GM18498 (cell line): Measurements from ENCODE around the gene LRP8.

ENCODE experiments used
- ATAC-seq: cut with Tn5 transposase; IDR thresholded peaks from one replicate; pipeline ENCODE4 v1.9.1; 2021; ENCODE audit warnings: mild to moderate bottlenecking, moderate library complexity; ENCODE audit not compliant: unreplicated experiment

LRP8 gene

GRCh38 chr1:53341521-53341895, 13.6 kb upstream of the LRP8 start:
- ATAC-seq, result no peak

GRCh38 chr1:53340660-53341520, 13.0 kb upstream of the LRP8 start:
- ATAC-seq, result no peak

- no peak for ATAC-seq
Observed at GRCh38 chr1:53339736-53340635, 12.1 kb upstream of the LRP8 start.

DNA sequence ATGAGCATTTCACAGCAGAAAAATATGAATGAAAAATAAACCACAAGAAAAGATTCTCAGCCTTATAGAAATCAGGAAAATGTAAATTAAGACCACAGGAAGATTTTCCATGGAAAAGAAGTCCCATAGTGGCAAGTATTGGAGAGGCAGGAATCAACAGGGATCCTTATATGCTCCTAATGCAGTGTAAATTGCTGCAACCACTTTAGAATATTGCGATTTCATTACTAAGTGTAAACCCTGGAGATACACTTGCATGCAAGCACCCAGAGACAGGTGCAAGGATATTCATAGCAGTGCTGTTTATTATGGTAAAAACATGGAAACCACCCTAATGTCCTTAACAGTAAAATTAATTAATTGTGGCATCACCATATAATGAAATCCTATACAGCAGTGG, 10.6 kb upstream of the LRP8 start:
- no peak for ATAC-seq

GRCh38 chr1:53337499-53337898, 9.6 kb upstream of the LRP8 start:
- no peak for ATAC-seq

DNA sequence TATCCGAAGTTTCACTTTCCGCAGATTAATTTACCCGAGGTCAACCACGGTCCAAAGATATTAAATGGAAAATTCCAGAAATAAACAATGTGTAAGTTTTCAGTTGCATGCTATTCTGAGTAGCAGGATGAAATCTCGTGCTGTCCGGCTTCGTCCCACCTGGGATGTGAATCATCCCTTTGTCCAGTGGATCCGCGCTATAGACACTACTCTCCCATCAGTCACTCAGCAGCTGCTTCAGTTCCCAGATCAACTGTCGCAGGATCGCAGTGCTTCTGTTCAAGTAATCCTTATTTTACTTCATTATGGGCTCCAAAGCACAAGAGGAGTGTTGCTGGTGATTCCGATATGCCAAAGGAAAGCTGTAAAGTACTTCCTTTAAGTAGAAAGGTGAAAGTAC, 8.3 kb upstream of the LRP8 start:
- ATAC-seq, result no peak

GRCh38 chr1:53335661-53336060, 7.8 kb upstream of the LRP8 start:
- no peak for ATAC-seq

DNA sequence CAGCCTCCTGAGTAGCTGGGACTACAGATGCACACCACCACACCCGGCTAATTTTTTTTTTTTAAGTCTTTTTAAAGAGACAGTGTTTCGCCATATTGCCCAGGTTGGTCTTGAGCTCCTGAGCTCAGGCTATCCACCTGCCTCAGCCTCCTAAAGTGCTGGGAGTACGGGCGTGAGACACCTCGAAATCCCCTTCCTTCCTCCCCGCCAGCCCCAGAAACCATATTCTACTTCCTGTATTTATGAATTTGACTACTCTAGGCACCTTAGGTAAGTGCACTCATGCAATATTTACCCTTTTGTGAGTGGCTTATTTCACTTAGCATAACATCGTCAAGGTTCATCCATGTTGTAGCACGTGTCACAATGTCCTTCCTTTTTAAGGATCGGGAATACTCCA, 6.9 kb upstream of the LRP8 start:
- ATAC-seq, result no peak

GRCh38 chr1:53334312-53334711, 6.4 kb upstream of the LRP8 start:
- no peak for ATAC-seq

- no peak for ATAC-seq
Observed at GRCh38 chr1:53332833-53333232, 5.0 kb upstream of the LRP8 start.

- no peak for ATAC-seq
Observed at GRCh38 chr1:53332186-53332564, 4.3 kb upstream of the LRP8 start.

- ATAC-seq, result no peak
Observed at GRCh38 chr1:53331446-53332185, 3.7 kb upstream of the LRP8 start.

- ATAC-seq, result no peak
Observed at GRCh38 chr1:53330819-53331218, 2.9 kb upstream of the LRP8 start.

DNA sequence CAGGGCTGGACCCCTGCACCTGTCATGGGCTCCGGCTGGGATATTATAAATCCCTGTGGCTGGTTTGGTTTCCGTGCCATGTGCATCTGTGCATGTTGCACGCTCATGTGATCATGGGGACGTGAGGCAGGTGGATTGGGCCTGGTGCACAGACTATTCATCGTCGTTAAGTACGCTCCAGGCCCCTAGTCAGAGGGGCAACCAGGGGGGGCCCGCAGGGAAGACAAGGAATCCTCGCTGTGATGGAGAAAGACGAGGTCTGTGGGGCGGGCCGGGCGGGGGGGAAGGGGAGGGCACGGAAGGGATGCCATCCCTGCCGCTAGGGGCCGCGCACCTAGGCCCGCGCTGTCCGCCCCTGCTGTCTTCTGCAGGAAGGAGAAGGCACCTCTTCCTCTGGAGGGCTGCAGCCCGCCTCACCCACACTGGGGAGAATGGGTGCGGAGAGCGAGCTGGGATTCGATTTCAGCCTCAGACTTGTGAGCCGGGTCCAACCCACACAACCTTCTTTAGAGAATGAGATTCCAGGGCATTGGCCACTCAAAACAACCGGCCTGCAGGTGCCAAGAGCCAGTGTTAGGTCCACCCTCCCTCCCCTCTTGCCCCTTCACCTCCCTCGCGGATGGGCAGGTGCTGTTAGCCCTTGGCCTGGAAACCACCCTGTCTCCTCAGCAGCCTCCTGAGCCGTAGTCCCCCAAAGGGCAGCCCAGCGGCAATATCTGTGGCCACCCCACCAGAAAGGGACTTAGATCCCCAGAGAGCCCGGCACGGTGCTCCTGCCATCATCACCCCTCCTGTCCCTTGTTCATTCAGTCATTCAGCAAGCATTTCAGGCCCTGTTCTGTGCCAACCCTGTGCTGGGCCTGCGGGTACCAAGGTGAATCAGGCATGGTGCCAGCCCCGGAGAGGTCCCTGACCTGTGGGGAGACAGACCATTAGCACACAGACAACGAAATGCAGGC, 950 bp upstream of the LRP8 start:
- ATAC-seq, result no peak

GRCh38 chr1:53327182-53327913, 522 bp downstream of the LRP8 start:
- peak; percentile 6 for ATAC-seq

- peak; percentile 32 for ATAC-seq
Observed at GRCh38 chr1:53326598-53327181, 1.2 kb downstream of the LRP8 start.

DNA sequence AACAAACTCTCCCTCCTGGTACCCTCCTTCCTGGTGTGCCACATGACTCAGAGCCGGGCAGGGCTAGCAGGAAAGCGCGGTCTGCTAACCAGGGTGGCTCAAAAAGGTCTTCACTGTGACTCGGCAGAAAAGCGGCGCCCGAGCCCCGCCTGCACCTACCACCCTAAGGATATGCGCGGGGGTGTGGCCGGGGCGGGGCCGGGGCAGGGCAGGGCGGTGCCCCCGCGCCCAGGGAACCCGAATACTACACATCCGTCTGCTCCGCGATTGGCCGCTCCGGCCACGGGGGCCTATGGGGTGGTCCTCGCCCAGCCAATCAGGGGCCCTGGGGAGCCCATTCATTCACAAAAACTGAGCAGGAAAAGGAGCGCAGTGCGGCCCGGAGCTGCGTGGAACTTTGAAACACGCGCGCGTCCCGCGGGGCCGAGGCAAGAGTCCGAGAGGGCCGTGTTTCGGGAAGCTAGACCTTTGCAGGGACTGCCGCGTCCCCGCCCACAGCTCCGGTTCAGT, 1.7 kb downstream of the LRP8 start:
- peak; percentile 81 for ATAC-seq

DNA sequence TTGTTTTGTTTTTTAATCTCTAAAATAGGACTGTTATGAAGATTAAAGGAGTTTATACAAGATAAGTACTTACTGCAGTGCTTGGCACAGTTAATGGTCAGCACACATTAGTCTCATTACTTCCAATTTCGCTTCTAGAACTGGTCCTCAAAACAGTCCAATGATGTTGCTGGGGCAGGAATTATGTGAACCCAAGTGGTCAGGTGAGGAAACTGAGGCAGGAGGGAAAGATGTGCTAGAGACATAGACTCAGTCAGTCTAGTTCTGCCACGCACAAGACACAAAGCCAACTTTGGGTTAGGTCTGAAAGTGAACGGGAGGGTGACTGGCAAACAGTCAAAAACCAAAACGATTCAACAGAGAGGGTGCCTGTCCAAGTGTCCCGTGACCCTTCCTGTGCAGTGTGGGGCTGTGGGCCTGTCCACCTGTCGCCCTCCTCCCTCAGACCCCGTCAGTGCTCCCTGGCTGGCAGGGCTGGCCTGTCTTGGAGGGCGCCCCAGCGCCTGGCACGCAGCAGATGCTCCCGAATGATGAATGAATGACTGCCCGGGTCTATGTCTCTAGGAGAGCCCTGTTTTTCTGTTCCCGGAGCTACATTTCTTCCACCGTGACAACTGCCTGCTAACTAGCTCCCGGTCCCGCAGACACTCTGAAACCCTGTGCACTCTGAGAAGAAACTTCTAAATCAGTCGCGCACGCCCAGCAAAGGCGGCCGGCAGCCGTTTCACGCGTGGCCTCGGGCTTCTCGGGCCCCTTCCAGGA, 2.4 kb downstream of the LRP8 start:
- no peak for ATAC-seq
